ENCODE measurements around the gene TRIM46.

DNA sequence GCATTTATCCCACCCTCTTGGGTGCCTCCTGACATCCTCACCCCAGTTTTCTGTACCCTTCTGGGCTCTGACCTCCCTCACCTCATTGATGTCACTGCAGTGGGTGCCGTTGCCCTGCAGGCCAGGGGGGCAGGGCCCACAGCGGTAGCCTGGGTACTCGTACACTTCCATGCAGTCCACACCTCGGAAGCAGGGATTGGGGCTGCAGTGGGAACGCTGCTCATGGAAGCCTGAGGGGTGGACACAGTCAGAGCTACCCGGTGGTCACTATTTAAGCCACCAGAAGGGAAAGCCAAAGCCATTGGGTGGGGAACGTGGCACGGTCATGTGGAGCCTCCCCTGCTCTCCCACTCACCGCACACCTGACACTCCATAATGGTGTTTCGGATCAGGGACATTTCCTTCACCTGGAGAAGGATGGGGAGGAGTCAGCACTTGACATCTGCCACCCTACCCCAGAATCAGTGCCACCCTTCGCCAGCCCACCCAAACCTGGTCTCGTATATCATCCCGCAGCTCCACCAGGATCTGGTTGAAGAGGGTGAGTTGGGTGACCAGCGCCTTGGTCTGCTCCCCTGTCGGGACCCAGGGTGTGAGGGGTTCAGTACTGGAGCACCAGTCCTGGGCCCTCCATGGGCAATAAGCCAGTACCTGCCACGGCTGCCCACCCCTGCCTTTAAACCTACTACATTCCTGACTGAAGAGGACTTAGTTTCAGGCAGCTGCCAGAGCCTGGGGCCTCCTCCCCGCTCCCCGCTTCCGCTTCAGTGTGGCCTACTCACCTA lies 29.3 kb downstream of the TRIM46 start:
- TF ChIP-seq, protein P1, sequence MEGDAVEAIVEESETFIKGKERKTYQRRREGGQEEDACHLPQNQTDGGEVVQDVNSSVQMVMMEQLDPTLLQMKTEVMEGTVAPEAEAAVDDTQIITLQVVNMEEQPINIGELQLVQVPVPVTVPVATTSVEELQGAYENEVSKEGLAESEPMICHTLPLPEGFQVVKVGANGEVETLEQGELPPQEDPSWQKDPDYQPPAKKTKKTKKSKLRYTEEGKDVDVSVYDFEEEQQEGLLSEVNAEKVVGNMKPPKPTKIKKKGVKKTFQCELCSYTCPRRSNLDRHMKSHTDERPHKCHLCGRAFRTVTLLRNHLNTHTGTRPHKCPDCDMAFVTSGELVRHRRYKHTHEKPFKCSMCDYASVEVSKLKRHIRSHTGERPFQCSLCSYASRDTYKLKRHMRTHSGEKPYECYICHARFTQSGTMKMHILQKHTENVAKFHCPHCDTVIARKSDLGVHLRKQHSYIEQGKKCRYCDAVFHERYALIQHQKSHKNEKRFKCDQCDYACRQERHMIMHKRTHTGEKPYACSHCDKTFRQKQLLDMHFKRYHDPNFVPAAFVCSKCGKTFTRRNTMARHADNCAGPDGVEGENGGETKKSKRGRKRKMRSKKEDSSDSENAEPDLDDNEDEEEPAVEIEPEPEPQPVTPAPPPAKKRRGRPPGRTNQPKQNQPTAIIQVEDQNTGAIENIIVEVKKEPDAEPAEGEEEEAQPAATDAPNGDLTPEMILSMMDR (conservative IDR thresholded peaks at IDR 0.05): no peak
- no peak for TF ChIP-seq EZH2 (IDR thresholded peaks at IDR 0.05; ENCODE audit: low read depth)
